Limb (tissue), 2 donors: ENCODE results near the gene C1orf21.
"Not testable (repeated sequence)": the region's sequence is repeated elsewhere in the genome, so short reads cannot be mapped to it uniquely, and the experiment has no call there.

Experiments
- DNase-seq, 2 donors: peaks; one replicate each; pipeline ENCODE4 v3.0.0-alpha.2; 2016; ENCODE audit errors: extremely low spot score in 2 of 2

C1orf21 gene

GRCh38 chr1:184597650-184598357 is 211.0 kb downstream of the C1orf21 start:
- DNase-seq, result no peak

DNA sequence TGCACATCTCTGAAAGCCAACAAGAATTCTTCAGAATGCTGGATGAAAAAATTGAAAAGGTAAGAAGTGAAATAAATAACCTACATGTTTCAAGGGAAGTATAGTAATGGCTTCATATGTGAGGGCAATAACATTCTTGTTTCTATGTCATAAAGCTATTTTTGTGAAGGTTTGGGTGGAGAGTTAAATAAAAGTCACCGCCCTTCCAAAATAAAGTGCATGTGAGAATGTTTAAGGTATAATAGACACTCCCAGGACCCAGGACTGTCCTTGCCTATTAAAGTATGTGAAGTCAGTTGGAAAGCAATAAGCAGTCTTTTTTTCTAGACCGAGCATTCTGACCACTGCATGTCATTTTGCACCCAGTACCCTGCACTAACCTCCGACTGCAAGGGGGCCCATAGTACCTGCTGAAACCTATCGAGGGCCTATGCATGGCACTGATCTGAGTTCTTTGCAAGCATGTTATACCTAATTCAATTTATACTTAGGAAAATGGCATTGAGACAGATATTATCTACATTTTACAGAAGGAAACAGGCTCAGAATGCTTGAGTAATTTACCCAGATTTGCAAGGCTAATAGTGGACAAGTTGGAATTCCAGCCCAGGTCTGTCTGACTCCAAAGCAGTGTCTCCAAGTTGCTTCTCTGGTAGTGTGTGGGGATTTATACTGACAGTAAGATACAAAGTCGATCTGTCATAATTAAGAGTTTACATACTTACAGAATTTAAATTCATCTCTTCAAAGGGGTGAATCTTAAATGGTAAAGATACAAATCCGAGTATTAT is 211.8 kb downstream of the C1orf21 start:
- no peak for DNase-seq

GRCh38 chr1:184604152-184604900 is 217.5 kb downstream of the C1orf21 start:
- DNase-seq, result no peak

GRCh38 chr1:184605941-184606340 is 219.1 kb downstream of the C1orf21 start:
- no peak for DNase-seq

DNA sequence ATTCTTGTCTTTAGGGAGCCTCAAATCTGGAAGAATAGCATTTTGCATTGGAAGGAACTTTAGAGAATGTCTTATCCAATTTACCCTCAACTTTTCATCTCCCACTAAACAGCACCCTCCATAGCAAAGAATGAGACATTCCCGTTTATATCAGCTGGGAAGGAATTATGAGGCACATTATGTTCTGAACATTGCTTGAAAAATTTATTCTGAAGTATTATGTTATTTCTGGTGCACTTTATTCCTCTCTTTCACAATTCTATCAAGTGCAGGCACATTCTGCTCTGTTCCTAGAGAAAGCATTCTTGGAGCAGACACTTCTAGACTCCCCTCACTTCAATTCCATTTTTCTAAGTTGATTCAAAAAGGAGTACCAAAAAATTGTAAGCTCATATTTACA is 220.0 kb downstream of the C1orf21 start:
- DNase-seq, result no peak

DNA sequence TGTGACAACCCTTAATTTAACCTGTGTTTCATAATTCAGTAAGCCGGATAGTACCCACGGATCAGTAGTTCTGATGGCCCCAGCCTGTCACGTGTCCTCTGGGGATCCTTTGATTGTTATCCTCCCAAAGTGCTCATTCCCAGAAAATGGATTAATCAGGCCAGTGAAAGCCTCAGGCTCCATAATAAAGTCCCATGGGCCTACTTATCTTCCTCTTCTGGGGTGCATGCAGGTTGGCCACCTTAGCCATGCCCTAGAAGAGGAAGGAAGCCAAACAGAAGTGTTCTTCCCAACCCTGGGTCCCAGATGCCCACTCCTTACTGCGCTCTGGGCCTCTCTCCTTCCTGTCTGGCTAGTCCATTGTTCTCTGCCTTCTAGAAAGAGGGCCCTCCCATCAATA is 221.8 kb downstream of the C1orf21 start:
- DNase-seq, result no peak

GRCh38 chr1:184608990-184609389 is 222.2 kb downstream of the C1orf21 start:
- no peak for DNase-seq

- peak in 1 of 2 donors; percentile 53 for DNase-seq
Measured at GRCh38 chr1:184610876-184611595, 224.2 kb downstream of the C1orf21 start.

- not testable (repeated sequence) for DNase-seq
Measured at GRCh38 chr1:184612229-184612628, 225.4 kb downstream of the C1orf21 start.

DNA sequence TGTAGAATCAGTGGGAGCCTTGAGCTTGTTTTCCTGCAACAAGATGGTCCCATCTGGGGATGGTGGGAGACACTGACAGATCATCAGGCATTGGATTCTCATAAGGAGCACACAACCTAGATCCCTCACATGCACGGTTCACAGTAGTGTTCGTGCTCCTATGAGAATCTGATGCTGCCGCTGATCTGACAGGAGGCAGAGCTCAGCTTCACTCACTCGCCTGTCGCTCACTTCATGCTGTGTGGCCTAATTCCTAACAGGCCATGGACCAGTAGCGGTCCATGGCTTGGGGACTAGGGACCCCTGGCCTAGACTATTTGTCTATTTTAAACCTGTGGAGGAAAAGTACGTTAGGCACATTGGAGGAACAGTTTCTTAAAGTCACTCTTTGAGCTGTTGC is 227.8 kb downstream of the C1orf21 start:
- DNase-seq, result no peak

- no peak for DNase-seq
Measured at GRCh38 chr1:184615301-184615700, 228.5 kb downstream of the C1orf21 start.

- no peak for DNase-seq
Measured at GRCh38 chr1:184616504-184616903, 229.7 kb downstream of the C1orf21 start.

DNA sequence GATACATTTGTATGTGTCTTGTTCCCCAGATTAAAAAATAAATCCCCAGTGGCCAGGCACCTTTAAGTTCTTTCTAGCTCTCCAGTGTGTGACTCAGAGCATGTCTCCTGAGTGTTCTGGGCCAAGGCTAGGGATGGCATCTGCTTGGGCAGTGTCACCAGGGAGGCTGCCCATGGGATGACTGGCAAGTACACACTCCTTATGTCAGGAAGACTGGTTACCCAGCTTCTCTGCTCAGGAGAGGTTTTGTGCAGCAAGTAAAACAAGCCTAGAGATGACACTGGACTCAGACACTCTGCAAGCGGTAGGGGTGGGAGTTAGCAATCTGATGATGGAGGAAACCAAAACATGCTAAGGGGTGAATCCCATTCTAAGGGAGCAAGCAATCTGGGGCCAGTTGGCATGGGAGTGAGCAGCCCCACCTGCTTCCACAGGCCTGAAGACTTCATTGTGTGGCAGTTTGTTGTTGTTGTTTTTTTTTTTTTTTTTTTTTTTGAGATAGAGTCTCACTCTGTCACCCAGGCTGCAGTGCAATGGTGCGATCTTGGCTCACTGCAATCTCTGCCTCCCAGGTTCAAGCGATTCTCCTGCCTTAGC is 230.7 kb downstream of the C1orf21 start:
- no peak for DNase-seq

- DNase-seq, result no peak
Measured at GRCh38 chr1:184618851-184619250, 232.0 kb downstream of the C1orf21 start.

DNA sequence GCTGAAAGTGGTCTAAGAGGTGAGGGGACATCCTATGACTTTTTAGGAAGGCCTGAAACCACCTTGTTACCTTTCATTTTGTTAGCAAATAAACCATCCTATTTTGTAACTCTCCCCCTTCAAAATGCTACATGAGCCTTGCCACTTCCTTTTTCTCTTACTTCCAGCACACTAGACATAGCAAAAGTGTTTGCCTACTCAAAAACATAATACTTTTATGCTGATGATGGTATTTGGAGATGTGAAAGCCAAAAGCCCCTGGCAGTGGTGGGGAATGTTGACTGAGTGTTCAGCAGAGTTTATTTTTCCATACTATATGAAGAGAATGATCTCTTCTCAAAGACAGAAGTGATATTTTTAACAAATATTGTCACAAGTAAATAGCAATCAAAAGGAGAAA is 233.6 kb downstream of the C1orf21 start:
- no peak for DNase-seq

GRCh38 chr1:184621260-184621659 is 234.4 kb downstream of the C1orf21 start:
- peak in 1 of 2 donors; percentile 88 for DNase-seq

GRCh38 chr1:184622136-184622823 is 235.5 kb downstream of the C1orf21 start:
- DNase-seq, result peak; percentile 79 to 94

DNA sequence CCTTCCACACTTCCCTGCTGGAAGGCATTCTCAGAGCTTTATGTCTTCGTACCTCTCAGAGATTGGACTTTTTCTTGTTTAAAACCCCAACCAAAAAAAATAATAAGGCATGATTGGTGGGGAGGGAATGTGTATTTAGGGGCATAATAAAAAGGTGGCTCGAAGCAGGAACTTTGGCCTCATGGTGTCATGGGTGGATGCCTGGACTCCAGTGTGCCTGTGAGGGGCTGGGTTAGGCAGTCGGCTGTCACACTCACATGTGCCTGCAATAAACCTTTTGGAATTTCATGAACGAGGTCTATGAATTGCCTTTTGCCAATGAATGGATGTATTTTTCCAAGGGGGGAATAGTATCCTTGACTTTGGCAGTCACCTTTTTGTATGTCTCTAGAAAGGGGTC is 236.6 kb downstream of the C1orf21 start:
- DNase-seq, result no peak

GRCh38 chr1:184624051-184624450 is 237.2 kb downstream of the C1orf21 start:
- DNase-seq, result no peak

DNA sequence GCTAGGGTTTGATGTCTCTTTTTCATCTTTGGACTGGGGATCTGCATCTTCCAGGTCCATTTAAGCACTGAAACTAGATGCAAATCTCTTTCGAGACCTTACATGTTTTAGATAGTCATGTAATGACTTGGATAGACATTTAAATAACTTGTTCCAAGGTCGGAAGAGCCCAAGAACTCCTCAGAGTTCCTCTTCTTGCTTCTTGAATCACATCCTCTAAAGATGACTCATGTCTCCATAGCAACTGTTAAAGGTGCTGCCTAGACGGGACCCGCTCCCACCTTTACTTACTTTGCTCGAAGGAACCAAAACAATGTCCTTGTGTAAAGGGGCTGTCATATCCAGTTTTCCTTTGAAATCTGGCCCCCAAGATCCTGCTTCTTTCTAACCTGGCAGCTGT is 237.8 kb downstream of the C1orf21 start:
- no peak for DNase-seq

- DNase-seq, result no peak
Measured at GRCh38 chr1:184625271-184625670, 238.4 kb downstream of the C1orf21 start.
